ENCODE data around the gene TMEM79.

TMEM79 gene

GRCh38 chr1:156295391-156295947, 11.3 kb downstream of the TMEM79 start, which contains the start of gene GLMP:
Gene GLMP (minus strand): TSS chr1:156295679. CDS start chr1:156295645, 34 bp downstream.
- H3K4me3 ChIP-seq (replicated peaks; ENCODE audit: low read depth, low read length) = peak within 1 kb of the TSS; percentile 82
- TF ChIP-seq CTCF (IDR thresholded peaks at IDR 0.05; ENCODE audit: low read depth, low read length, missing control alignments) = no peak
- DNase-seq (ENCODE audit: extremely low read depth, low read depth) = no peak

GRCh38 chr1:156298852-156299357, 14.8 kb downstream of the TMEM79 start, which contains the start of gene VHLL:
Gene VHLL (minus strand): TSS chr1:156299307. CDS start chr1:156299189, 118 bp downstream.
- no peak for TF ChIP-seq CTCF (IDR thresholded peaks at IDR 0.05; ENCODE audit: low read depth, low read length, missing control alignments)
- no peak for DNase-seq (ENCODE audit: extremely low read depth, low read depth)
- H3K4me3 ChIP-seq (replicated peaks; ENCODE audit: low read depth, low read length) = no peak within 1 kb of the TSS

GRCh38 chr1:156303241-156303640, 19.1 kb downstream of the TMEM79 start:
- no peak for DNase-seq (ENCODE audit: extremely low read depth, low read depth)
- H3K4me3 ChIP-seq (replicated peaks; ENCODE audit: low read depth, low read length) = no peak overlapping the region
- TF ChIP-seq CTCF (IDR thresholded peaks at IDR 0.05; ENCODE audit: low read depth, low read length, missing control alignments) = no peak

GRCh38 chr1:156305215-156305614, 21.1 kb downstream of the TMEM79 start:
- no peak for TF ChIP-seq CTCF (IDR thresholded peaks at IDR 0.05; ENCODE audit: low read depth, low read length, missing control alignments)
- H3K4me3 ChIP-seq (replicated peaks; ENCODE audit: low read depth, low read length) = no peak overlapping the region
- no peak for DNase-seq (ENCODE audit: extremely low read depth, low read depth)

GRCh38 chr1:156308078-156308477, 24.0 kb downstream of the TMEM79 start:
- no peak for TF ChIP-seq CTCF (IDR thresholded peaks at IDR 0.05; ENCODE audit: low read depth, low read length, missing control alignments)
- H3K4me3 ChIP-seq (replicated peaks; ENCODE audit: low read depth, low read length) = no peak overlapping the region
- no peak for DNase-seq (ENCODE audit: extremely low read depth, low read depth)

GRCh38 chr1:156310962-156311361, 26.8 kb downstream of the TMEM79 start:
- DNase-seq (ENCODE audit: extremely low read depth, low read depth) = no peak
- no peak for TF ChIP-seq CTCF (IDR thresholded peaks at IDR 0.05; ENCODE audit: low read depth, low read length, missing control alignments)
- no peak overlapping the region for H3K4me3 ChIP-seq (replicated peaks; ENCODE audit: low read depth, low read length)

- no peak for DNase-seq (ENCODE audit: extremely low read depth, low read depth)
- no peak overlapping the region for H3K4me3 ChIP-seq (replicated peaks; ENCODE audit: low read depth, low read length)
- no peak for TF ChIP-seq CTCF (IDR thresholded peaks at IDR 0.05; ENCODE audit: low read depth, low read length, missing control alignments)
Observed at GRCh38 chr1:156316909-156317308, 32.8 kb downstream of the TMEM79 start.

All from HFF-Myc (cell line).